Hematopoietic multipotent progenitor cell (in vitro differentiated cells): ENCODE results near the gene SLC38A3. TPM values are rescaled to one million over a fixed set of nuclear protein-coding genes. Genes with fewer than 3 reads are reported as not detected.
"Not testable (repeated sequence)": the region's sequence is repeated elsewhere in the genome, so short reads cannot be mapped to it uniquely, and the experiment has no call there.

ENCODE experiments used
- DNase-seq, 3 donors: peaks; one replicate each; pipeline ENCODE4 v3.0.0-alpha.2; 2011 to 2015; ENCODE audit warnings: low read depth in 2 of 3, low spot score in 2 of 3
- total RNA-seq: library from RNA; depleted of rRNA; stranded (reverse); fragments of >200 nt; gene quantifications from one replicate; pipeline ENCODE4 v1.2.3, GENCODE V29; 2012

Gene SLC38A3
- total RNA-seq, 1 donor, result under 0.01 TPM

- DNase-seq, result no peak
These were observed 3.7 kb downstream of the SLC38A3 start for GRCh38 chr3:50208677-50209344.

- DNase-seq, result no peak
These were observed 5.1 kb downstream of the SLC38A3 start for GRCh38 chr3:50210176-50210509.

DNA sequence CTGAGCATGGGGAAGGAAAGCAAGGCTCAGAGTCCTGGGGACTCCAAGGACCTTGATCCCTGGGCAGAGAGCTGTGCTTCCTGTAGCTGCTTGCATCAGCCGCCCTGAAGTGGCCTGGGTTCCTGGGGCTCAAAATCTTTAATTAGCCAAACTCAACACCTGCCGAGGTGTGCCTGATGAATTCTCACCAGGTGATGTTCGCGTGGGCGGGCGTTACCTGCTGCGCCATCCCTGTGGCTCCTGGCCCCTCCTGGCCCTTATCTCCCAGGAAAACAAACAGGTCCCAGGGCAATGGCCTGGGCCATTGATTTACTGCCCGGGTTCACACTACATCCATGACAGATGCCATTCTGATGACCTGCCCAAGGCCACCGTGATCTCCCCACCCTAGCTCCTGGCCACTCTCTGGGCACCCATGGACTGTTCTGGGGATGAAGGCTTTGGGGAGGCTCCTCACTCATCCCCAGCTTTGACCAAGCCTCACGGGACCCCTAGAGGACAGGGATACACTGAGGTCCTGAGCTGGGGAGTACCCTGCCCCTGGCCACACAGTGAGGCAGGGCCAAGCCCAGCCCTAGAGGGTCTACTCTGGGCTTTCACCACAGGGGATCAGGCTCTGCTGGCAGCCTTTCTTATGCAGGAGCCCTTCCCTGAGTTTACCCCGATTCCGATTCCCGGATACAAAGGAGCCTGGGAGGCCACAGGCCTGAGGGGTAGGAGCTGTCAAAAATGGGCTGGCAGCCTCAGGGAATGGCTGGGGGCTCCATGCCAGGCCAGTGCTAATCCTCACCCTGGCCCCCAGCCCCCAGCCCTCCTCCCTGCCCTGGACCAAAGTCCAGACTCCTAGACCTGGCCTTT, 5.7 kb downstream of the SLC38A3 start:
- DNase-seq, result no peak

DNA sequence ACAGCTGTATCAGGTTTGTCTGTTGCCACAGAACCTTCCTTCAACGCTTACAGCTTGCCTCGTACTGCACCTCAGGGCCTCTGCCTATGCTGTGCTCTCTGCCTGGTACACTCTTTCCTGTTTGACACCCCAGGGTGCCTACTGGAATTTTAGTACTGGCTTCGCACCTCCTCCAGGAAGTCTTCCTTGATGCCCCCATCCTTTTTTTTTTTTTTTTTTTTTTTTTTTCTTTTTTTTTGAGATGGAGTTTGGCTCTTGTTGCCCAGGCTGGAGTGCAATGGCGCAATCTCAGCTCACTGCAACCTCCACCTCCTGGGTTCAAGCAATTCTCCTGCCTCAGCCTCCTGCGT, 6.3 kb downstream of the SLC38A3 start:
- not testable (repeated sequence) for DNase-seq

GRCh38 chr3:50211930-50212329, 6.9 kb downstream of the SLC38A3 start:
- no peak for DNase-seq

- no peak for DNase-seq
These were observed 7.4 kb downstream of the SLC38A3 start for GRCh38 chr3:50212502-50212901.

DNA sequence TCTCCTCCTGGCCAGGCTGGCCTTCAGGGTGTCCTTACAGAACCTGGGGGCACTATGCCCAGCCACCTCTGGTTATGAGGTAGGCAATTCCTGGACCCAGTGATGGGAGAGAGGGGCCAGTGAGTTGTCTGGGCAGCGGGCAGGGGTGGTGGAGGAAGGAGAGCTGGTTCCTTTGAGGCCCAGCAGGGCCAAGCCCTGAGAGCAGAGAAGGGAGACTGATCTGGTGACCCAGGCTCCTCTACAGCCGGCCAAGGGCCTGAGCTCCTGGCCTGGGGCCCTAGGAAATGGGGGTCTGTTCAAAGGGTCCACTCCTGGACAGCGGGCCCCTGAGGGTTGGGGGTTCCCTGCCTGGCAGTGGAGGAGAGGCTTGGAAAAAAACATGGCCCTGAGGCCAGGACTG, 7.9 kb downstream of the SLC38A3 start:
- DNase-seq, result no peak

DNA sequence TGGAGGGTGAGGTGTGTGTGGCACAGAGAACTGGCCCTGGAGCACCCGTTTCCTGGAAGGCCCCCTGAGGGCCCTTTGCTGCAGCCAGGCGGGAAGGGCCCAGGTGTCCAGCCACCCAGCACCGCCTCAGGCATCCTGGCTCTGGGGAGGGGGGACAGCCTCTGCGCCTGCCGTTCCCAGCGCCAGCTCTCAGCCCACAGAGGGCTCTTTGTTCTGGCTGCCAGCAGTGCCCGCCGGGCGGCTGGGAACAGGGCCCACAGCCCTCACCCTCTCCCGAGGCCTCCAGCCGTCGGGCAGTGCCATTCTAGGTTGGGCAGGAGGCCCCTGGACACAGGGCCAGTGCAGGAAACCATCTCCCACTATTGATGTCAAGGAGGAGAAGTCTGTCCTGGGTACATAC, 8.3 kb downstream of the SLC38A3 start:
- no peak for DNase-seq

GRCh38 chr3:50214824-50215223, 9.8 kb downstream of the SLC38A3 start:
- DNase-seq, result no peak

GRCh38 chr3:50215529-50215928, 10.5 kb downstream of the SLC38A3 start:
- no peak for DNase-seq

DNA sequence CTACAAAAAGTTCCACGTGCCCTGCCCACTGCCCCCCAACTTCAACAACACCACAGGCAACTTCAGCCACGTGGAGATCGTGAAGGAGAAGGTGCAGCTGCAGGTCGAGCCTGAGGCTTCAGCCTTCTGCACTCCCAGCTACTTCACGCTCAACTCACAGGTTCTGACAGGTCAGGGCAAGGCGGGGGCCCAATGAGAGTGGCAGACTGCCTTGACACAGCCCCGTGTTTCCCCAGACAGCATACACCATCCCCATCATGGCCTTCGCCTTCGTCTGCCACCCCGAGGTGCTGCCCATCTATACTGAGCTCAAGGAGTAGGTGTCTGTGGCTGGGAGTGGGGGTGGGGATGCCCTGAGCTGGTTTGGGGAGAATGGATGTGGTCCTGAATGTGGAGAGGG, 12.6 kb downstream of the SLC38A3 start:
- DNase-seq, result no peak

GRCh38 chr3:50218448-50218847, 13.4 kb downstream of the SLC38A3 start:
- DNase-seq, result no peak

GRCh38 chr3:50219285-50219684, 14.2 kb downstream of the SLC38A3 start:
- no peak for DNase-seq

DNA sequence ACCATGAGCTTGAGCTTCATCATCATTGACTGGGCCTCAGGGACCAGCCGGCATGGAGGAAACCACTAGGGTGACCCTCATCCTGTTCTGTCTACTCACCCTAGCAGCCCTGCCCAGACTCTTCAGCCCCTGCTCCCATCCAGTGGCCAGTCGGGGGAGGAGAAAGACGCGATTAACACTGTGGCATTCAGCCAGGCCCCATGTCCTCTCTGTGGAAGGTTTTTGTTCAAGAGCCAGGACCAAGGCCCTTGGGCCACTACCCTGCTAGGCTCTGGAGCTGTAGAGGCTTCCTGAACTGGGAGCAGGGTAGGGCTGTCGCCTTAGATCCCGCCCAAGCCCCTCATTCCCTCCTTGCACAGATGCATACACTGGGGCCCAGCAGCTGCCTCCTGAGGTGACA, 15.0 kb downstream of the SLC38A3 start:
- no peak for DNase-seq

DNA sequence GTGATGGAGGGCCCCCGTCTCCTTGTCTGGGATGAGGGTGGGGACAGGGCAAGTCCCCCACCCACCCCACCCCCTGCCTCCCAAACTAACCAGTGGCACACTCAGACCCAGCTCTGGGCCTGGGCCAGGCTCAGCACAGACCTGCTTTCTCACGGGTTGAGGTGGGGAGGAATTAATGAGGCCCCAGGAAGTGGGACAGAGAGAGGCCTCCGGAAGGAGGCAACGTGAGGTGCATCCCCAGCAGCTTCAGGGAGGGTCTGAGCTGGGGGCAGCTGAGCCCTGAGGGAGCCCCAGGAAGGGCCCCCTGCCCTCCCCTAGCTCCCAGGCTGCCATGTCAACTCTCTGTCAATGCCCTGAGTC, 16.0 kb downstream of the SLC38A3 start:
- DNase-seq, result no peak

GRCh38 chr3:50221411-50222168, 16.5 kb downstream of the SLC38A3 start:
- DNase-seq, result no peak

- DNase-seq, result no peak
These were observed 17.1 kb downstream of the SLC38A3 start for GRCh38 chr3:50222169-50222528.

DNA sequence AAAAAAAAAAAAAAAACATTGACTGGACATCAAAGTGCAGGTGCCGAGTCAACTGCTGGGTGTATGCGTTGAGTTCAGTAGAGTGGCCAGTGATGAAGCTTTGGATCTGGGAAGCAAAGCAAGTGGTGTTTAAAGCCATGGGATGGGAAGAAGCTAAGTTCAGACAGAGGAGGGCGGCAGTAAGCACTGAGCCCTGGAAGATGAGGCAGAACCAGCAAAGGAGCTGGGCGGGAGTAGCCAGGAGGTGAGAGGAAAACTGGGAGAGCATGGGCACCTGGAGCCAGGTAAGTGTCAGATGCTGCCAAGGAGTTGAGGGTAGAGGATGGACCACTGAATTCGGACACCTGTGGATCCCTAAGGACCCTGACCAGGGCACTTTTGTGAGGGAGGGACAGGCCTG, 19.6 kb downstream of the SLC38A3 start:
- DNase-seq, result no peak

DNA sequence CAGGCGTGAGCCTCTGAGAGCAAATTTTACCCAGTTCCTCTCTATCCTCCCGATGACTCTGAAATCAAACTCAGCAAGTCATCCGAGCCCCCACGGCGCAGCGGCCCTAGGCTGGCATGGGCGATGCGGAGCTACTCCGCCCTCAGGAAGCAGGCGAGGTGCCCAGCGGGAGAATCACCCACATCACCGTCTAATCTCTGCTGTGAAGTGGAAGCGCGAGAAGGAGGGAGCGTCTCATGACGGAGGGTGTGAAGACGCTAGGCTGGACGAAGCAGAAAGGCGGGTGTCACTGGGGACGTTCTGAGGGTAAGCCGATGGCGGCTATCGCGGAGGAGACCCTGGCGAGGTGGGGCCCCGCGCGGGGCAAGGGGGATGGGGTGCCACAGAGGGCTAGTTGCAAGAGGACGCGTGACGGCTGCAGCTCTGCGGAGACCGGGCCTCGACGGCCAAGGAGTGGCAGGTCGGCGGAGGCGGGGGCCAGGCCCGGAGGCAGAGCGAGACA, 21.9 kb downstream of the SLC38A3 start:
- DNase-seq, result peak; percentile 36 to 52 (median 40)

GRCh38 chr3:50227390-50228183, 22.5 kb downstream of the SLC38A3 start:
- DNase-seq, result peak; percentile 78 to 89 (median 85)
